ENCODE measurements around the gene DDX1.

DNA sequence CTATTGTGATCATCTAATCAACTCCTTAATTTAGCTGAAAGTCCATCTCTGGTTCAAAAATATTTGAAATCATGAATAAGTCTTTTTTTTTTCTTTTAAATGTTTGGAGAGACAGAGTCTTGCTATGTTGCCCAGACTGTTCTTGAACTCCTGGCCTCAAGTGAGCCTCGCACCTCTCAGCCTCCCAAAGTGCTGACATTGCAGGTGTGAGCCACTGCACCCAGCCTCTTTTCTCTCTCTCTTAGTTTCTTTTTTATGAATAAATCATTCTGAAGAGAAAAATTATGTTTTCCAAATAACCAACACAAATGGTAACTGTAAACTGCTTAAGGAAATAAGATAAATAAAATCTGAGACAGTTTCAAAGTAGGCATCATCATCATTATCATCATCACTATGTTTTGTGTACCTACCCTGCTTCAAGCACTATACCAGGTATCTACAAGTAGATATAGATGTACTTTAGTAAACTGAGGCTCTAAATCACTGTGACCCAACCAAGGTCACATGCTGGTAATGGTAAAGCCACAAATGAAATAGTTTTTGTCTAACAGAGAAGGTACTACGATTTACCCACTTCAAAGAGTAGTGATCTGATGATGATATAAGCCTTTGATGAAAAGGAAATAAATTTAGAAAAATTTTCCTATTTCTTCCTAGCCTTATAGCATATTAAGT, 25.5 kb upstream of the DDX1 start:
- TF ChIP-seq EZH2phosphoT487 (IDR thresholded peaks at IDR 0.05; ENCODE audit: borderline replicate concordance, low read length) (no peak), EZH2 (IDR thresholded peaks at IDR 0.05; ENCODE audit: low read length, unreplicated experiment) (no peak)
- TF ChIP-seq, protein P1, sequence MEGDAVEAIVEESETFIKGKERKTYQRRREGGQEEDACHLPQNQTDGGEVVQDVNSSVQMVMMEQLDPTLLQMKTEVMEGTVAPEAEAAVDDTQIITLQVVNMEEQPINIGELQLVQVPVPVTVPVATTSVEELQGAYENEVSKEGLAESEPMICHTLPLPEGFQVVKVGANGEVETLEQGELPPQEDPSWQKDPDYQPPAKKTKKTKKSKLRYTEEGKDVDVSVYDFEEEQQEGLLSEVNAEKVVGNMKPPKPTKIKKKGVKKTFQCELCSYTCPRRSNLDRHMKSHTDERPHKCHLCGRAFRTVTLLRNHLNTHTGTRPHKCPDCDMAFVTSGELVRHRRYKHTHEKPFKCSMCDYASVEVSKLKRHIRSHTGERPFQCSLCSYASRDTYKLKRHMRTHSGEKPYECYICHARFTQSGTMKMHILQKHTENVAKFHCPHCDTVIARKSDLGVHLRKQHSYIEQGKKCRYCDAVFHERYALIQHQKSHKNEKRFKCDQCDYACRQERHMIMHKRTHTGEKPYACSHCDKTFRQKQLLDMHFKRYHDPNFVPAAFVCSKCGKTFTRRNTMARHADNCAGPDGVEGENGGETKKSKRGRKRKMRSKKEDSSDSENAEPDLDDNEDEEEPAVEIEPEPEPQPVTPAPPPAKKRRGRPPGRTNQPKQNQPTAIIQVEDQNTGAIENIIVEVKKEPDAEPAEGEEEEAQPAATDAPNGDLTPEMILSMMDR (conservative IDR thresholded peaks at IDR 0.05; ENCODE audit: low read depth, low read length) = no peak
